Measurements from ENCODE around the gene PRUNE2.

The PRUNE2 gene

DNA sequence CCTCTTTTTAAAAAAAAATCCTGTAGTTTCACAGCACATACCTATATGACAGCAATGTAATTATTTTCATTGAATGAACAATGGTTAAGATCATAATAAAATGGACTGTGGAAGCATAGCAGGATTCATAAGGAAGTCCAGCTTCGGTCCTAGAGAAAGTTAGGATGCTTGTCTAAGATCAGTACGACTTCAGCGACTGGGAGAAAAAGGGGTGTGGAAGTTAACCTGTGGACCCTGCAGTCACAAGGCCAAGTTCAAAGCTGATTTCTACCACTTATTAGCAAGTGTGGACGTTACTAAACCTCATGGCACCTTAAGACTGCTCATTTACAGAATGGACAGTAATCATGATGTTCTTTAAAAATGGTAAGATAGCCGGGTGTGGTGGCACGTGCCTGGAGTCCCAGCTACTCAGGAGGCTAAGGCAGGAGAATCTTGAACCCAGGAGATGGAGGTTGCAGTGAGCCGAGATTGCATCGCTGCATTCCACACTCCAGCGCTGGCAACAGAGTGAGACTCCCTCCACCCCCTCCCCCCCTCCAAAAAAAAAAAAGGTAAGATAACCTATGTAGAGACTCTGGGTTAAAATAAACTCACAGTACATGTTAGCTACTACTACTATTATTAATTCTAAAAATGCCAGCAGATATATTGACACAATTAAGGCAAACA, 213.3 kb downstream of the PRUNE2 start:
- DNase-seq (ENCODE audit: low read depth) = no peak

DNA sequence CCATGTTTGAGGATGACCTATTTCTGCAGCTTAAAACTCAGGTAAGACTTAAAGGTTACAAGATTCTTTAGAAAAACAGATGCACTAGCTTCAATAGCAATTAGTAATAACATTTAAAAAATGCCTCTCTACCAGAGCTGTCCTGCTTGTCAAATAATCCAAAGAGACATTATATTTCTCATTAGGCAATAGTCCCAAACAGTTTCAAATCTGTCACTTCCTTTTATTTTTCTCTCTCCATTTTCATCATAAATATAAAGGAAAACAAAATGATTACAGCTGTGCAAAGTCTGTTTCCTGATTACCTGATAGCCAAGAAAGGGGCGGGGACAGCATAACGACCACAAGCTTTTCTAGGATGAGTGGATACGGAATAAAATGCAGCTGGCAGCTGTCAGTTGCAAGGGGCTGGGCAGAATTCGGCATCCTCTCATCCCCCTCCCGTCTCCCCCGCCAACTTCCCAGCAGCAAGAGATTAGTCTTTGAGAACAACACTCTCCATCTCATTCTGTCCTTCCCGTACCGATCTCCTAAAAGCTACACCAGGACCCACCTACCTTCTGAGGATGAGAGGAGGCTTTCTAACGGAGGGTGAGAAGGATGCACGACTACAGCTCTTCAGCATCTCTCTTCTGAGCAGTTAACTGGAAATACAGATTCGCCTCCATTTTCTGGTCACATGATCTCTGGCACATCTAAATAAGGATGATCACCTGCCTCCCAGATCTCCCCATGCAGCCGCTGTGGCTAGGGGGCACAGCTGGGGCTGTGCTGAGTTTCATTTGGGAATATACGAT, 214.2 kb downstream of the PRUNE2 start:
- no peak for DNase-seq (ENCODE audit: low read depth)

DNA sequence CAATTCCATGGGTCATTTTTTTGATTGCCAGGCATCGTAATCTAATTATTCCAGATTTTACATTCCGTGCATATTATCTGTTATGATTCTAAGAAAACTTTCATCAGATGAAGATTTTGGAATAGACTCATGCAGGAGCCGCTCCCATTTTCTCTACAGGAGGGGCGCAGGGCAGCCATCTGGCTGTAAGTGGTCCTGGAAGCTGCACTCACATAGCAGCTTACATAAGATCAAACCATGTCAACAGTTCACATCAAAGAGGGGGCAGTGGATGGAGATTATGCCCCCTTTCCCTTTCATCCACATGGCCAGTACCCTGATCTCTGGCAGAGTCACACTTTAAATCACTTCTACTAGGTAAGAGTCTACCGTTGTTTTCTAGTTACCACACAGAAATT, 214.9 kb downstream of the PRUNE2 start:
- DNase-seq (ENCODE audit: low read depth) = no peak

DNA sequence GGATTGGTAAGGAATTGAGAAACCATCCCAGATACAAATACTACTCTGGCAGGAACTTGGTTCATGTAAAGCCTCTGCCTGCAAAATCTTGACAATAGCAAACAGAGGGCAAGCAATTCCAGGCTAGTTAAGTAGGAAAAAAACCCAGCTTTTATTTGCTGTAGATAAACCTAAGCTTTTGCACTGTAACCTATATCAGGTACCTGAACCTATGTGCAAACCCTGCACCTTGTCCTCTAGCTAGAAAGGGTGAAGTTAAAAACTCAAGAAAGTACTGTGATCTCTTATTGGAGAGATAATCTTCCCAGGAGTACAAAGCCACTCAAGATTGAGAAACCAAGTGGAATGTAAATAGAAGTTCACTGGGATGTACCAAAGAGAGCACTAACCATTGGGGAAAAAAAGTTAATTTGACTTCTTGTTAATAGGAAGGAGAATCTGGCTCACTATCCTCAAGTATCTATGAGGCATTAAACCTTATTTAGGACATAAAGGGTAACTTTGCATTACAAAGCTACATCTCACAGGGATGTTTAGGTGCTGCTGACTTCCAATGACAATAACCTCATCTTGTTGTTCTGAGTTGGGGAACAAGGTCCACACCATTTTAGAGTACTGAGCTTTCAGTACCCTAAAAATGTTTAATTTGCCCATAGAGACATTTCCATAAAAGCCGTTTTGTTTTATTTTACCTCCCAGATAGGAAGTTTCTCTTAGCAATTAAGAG, 215.5 kb downstream of the PRUNE2 start:
- DNase-seq (ENCODE audit: low read depth) = no peak

DNA sequence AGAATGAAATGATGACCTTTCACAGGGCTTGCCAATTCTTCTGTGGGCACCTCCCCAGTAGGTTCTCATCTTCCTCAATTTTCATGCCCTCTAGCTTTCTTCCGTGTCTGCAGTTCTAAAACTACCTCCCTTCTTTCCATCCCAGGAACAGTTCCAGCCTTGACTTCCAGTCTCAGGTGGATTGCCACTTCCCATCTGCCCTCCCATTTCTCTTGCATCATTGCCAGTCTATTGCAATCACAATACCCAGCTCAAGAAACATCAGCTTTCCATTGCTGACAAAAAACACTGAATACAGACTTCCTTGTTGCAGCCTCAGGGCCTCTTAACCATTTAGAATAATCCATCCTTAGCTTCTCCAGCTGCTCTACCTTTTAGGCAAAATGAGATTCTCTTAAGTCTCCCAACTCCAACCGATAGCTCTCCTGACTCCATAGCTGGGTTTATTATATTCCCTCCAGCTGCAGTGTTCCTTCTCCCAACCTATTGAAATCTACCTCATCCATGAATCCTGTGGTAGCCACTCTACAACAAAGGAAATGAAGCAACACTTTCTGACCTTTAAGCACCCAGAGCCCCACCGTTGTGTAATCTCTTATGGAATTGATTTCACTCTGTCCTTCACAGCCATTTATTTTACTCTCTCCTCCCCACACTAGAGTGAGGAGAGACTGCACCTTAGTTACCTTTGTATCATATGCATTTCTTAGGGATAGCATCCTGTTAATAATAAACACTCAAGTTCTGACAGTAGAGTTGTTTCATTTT, 217.3 kb downstream of the PRUNE2 start:
- no peak for DNase-seq (ENCODE audit: low read depth)

DNA sequence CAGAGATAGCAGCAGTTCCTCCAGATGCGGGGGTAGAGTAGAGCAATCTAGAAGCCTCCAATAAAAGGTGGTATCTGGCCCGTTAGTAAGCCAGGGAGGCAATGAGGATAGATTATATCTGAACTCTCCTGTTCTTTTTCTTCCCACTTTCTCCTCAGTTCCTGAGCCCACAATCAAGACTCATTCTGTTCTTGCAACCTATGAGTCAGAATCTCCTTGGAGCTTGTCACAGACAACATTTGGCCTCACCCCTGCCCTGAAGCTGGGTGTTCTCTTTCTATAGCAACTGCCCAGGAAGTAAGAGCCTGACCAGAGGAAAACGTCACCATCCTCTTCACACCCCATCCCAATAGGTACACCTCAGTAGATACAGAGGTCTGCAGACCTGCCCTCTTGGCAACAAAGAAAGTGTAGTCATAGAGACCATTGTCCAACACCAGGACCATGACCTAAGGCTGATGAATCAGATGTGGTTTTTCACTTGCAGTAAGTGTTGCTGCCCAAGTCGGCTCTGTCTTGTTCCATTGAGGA, 218.0 kb downstream of the PRUNE2 start:
- DNase-seq (ENCODE audit: low read depth) = peak; percentile 53

DNA sequence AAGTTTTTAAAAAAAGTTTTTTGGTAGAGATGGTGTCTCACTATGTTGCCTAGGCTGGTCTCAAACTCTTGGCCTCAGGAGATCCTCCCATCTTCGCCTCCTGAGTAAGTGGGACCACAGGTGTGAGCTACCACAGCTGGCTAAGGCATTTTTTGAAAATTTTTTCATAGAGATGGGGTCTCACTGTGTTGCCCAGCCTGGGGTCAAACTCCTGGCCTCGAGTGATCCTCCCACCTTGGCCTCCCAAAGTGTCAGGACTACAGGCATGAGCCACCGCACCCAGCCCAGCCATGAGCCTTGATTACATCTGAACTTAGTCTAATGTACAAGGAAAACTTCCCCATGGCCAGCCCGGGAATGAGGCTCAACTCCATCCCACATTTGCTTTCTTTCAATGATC, 219.2 kb downstream of the PRUNE2 start:
- DNase-seq (ENCODE audit: low read depth) = no peak

DNA sequence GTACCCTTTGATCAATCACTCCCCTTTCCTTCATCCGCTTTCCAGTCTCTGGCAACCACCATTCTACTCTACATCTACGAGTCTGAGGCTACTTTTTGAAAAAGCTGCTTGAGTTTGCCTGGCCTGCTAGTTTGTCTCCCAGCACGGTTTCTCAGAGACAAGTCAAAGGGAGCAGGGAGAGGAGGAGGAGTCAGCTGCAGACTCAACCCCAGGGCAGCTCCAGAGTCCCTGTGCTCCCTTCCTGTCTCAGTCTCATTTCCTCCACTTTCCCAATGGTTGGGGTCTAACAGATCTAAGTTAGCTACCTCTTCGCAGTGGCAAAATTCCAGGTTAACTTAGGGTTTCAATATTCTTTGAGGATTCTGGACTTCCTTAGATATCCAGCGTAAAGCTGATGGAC, 221.7 kb downstream of the PRUNE2 start:
- no peak for DNase-seq (ENCODE audit: low read depth)

DNA sequence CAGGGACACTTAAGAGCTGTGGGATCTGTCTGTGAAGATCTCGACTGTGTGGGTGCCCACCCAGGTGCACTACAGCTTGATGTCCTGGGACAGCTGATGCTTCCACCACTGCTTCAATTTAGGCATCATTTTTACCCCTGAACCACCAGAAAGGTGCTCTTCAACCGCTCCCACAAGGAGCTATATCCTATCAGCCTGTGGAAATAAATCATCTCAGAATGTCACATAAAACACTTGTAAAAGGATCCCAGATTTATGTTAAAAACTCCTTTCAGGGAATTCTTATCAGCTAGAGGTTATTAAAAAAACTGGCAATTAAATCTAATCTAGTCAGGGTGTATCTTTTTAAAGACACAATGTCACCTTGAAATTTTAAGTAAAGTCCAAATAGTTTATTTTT, 224.4 kb downstream of the PRUNE2 start:
- DNase-seq (ENCODE audit: low read depth) = no peak

DNA sequence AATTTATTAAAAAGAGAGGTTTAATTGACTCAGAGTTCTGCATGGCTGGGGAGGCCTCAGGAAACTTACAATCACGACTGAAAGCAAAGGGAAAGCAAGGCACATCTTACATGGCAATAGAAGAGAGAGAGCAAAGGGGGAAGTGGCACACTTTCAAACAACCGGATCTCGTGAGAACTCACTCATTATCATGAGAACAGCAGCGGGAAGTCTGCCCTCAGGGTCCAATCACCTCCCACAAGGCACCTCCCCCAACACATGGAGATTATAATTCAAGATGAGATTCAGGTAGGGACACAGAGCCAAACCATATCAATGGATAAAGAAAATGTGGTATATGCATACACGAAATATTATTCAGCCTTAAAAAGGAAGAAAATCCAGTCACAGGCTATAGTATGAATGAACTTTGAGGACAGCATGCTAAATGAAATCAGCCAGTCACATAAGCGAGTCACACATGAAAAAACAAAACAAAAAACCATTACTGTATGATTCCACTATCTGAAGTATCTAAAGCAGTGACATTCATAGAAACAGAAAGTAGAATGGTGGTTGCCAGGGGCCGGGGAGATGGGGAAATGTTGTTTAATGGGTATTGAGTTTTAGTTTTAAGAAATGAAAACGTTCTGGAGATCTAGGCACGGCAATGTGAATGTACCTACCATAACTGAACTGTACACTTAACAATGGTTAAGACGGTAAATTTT, 225.0 kb downstream of the PRUNE2 start:
- DNase-seq (ENCODE audit: low read depth) = no peak

DNA sequence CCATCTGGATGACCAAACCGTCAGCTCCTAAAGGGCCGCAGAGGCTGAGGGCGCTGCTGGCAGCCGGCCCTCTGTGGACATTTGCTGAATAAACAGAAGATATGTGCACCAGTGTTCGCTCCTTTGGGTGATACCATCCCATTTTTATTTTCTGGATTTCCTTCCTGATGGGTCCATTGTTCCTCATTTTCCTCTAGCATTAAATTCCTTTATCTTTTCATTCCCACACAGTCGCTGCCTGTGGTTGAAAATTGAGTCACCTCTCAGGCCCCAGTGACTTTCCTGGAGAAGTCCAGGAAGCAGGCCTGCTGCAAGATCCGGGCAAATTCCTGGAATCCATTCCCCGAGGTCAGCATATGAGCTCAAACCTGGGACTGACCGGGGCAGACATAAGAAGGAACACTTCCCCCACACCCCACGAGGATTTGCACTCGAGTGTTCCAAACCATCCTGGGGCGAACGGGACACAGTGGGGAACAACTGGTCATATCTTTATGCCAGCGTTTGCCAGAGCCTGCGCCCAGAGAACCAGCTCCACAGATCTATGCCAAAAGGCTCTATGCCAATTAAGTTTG, 228.3 kb downstream of the PRUNE2 start:
- DNase-seq (ENCODE audit: low read depth) = peak; percentile 35

DNA sequence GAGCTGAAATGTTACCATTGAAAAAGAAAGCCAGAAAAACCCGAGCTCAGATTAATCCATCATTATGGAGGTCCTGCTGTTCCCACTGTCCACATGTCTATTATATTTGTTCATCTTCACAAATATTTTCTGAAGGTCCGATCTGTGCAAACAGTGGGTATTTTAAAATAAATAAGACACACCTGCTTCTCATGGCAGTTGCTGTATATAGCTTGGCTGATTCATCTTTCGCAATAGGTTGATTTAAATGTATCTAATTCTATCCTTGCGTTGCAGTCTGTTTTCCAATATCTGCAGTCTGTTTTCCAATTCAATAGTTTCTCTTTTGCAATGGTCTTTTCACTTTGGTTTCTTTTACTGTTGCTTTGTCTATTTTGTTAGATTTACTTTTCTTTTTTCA, 229.1 kb downstream of the PRUNE2 start:
- no peak for DNase-seq (ENCODE audit: low read depth)

DNA sequence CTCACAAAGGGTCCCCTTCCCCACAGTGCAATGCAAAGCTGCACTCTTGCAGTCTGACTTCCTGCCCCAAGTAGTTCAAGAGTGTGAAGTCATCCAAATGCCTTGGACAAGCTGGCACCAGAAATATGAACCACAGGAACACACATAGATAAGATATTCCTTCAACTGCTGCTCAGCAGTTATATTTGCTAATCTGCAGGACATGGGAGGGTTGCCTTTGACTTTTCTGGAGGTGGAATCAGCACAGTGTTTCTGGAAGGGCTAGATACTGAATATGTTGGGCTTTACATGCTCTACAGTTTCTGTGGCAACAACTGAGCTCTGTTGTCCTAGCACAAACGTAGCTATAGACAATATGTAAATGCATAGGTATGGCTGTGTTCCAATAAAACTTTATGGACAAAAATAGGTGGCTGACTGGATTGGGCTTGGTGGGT, 238.4 kb downstream of the PRUNE2 start:
- DNase-seq (ENCODE audit: low read depth) = peak; percentile 56

DNA sequence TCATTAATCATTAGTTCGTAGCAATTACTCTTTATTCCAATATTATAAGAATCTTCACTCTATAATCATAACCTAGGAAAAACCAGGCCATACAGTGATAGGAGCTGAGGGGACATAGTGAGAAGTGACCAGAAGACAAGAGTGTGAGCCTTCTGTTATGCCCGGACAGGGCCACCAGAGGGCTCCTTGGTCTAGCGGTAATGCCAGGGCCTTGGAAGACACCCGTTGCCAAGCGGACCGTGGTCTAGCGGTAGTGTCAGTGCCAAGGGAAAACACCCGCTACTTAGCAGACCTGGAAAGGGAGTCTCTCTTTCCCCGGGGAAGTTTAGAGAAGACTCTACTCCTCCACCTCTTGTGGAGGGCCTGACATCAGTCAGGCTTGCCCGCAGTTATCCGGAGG, 239.9 kb downstream of the PRUNE2 start:
- DNase-seq (ENCODE audit: low read depth) = peak; percentile 23

DNA sequence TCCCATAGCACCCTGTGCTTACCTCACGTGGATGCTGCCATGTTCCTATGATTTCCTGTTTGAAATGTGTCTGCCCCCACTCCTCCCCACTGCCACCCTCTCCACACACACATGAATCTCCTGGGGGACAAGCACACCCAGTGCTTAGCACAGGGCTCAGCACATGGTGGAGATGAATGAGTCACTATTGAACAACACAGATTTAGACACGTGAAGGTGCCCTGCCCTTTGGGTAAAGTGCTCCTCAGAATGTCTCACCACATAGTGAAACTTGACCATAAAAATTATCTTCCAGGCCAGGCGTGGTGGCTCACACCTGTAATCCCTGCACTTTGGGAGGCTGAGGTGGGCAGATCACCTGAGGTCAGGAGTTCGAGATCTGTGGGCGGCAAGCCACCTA, 240.5 kb downstream of the PRUNE2 start:
- DNase-seq (ENCODE audit: low read depth) = no peak

DNA sequence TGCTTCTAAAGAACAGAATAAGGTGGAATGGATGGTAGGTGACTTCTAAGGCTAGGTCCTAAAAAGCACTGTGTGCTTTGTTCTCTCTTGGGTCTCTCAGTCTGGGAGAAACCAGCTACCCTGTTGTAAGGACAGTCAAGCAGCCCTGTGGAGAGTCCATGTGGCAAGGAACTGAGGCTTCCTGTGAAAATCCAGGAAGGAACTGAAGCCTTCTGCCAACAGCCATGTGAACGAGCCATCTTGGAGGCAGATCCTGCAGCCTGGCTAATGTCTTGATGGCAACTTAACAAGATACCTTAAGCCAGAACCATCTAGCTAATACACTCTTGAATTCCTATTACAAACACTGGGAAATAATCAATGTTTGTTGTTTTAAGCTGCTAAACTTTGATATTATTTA, 241.8 kb downstream of the PRUNE2 start:
- no peak for DNase-seq (ENCODE audit: low read depth)

DNA sequence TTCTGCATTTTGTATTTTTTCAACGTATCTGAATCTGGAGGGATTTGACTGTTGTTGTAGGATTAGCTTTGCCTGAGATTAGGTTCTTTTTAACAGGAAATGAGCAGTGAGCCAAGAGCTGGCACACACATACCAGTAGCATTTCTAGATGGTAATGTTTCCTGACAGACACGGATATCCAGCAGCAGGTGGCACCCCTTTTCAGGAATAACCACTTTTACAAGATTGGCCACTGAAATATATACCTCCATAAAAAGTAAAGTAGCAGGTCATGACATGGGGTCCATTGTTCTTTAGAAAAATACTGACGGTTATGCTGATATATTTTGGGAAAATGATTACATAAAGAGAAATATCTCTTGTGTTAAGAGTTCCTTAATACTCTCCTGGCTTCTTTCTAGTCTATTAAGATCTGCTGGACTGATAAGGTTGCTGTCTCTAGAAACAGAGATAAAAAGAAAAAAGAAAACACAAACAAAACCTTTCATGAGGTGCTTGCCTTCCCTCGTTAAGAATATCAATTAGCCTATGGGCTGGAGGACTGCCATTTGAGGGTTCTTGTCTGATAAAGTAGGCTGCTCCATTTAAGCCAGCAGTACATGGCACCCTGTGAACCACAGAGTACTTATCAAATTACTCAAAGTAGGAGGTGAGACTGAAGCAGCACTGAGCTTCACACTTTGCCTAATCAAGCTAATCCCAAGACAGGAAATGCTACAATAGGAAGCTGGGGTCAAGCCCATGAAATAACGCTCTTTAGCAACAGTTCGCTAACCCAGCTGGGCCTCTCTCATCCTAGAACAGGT, 243.2 kb downstream of the PRUNE2 start:
- DNase-seq (ENCODE audit: low read depth) = no peak

DNA sequence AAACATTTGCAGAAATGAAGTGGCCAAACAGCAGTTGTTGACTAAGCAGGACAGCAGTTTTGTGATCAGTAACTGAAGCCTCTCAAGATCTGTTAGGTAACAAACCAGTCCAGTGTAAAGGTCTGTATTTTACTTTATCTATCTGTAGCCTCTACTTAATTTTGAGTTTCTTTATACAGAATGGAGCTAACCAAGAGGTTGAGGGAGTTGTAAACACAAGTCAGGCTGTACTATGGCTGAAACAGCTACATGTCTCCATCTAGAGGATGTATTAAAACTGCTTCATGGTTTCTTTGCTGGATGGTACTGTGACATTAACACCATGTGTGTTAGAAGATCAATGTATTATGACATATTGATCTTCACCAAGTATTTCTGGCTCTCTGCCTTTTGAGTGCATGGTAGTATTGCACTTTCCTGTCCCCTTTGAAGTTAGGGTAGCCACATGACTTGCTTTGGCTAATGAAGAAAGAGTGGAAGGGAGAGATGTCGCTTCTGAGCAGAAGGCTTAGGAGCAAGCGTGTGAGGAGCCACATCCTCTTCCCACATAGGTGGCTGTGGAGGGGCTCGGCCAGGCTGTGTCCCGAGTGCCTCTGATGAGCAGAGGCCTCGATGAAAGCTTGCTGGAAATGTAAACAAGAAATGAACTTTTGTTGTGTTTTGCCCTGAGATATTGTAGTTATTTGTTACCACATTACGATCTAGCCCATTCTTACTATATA, 247.2 kb downstream of the PRUNE2 start:
- DNase-seq (ENCODE audit: low read depth) = peak; percentile 72

DNA sequence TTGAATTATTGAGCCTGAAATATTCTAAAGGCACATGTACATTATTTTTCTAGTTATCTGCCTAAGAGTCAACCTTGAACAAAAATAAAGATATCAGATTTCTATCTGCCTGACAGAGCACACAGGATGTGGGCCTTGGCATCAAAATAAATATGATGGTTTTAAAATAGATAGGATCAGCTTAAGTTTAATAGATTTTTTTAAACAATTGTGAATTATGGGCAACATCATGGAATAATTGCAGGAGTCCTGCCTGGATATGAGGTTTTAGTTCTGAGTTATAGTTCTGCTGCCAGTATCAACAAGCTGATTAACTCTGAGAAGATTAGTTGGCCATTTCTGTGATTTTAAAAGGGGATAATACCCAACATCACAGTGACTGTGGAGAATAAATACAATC, 248.6 kb downstream of the PRUNE2 start:
- peak; percentile 59 for DNase-seq (ENCODE audit: low read depth)

All from EH (cell line).